Smooth muscle cell (in vitro differentiated cells): Measurements from ENCODE around the gene COLQ. TPM values are rescaled to one million over a fixed set of nuclear protein-coding genes. Genes with fewer than 3 reads are reported as not detected.

ENCODE experiments used
- DNase-seq: peaks from one replicate; lab custom pipeline; 2025; ENCODE audit not compliant: unreplicated experiment; lab: John Stamatoyannopoulos, UW
- H2AFZ ChIP-seq: fragments of 200-600 bp; sonication (generic); 2 replicates; pipeline ENCODE4 v1.6.0; 2016; ENCODE audit warnings: antibody characterized with exemption, low read depth, mild to moderate bottlenecking
- H3F3A ChIP-seq: fragments of 200-600 bp; sonication (generic); 2 replicates; pipeline ENCODE4 v1.6.0; 2017; ENCODE audit warnings: antibody characterized with exemption, low read depth
- H3K27ac ChIP-seq: fragments of 200-600 bp; sonication (generic); 2 replicates; pipeline ENCODE4 v1.5.1; 2016; ENCODE audit warnings: low read depth, mild to moderate bottlenecking
- H3K27me3 ChIP-seq: fragments of 200-600 bp; sonication (generic); 2 replicates; pipeline ENCODE4 v1.6.1; 2016; ENCODE audit warnings: low read depth, mild to moderate bottlenecking
- H3K36me3 ChIP-seq: fragments of 200-600 bp; sonication (generic); 2 replicates; pipeline ENCODE4 v1.5.1; 2016; ENCODE audit warnings: low read depth
- H3K4me1 ChIP-seq: fragments of 200-600 bp; sonication (generic); 2 replicates; pipeline ENCODE4 v1.5.1; 2016; ENCODE audit warnings: low read depth
- H3K4me2 ChIP-seq: fragments of 200-600 bp; sonication (generic); 2 replicates; pipeline ENCODE4 v1.6.0; 2016; ENCODE audit warnings: mild to moderate bottlenecking
- H3K4me3 ChIP-seq: fragments of 200-600 bp; sonication (generic); 2 replicates; pipeline ENCODE4 v1.5.1; 2016; ENCODE audit warnings: mild to moderate bottlenecking
- H3K79me2 ChIP-seq: fragments of 200-600 bp; sonication (generic); 2 replicates; pipeline ENCODE4 v1.6.0; 2016; ENCODE audit warnings: low read depth, mild to moderate bottlenecking
- H3K9ac ChIP-seq: fragments of 200-600 bp; sonication (generic); 2 replicates; pipeline ENCODE4 v1.6.0; 2016; ENCODE audit warnings: low read depth
- H3K9me3 ChIP-seq: fragments of 200-600 bp; sonication (generic); replicated peaks from 2 replicates; pipeline ENCODE4 v1.5.1; 2016; ENCODE audit warnings: low read depth
- H4K20me1 ChIP-seq: fragments of 200-600 bp; sonication (generic); 2 replicates; pipeline ENCODE4 v1.6.0; 2016; ENCODE audit warnings: low read depth
- CTCF ChIP-seq: fragments of 200-600 bp; sonication (generic); IDR thresholded peaks from 2 replicates; pipeline ENCODE4 v1.5.1; 2017; ENCODE audit warnings: borderline replicate concordance, mild to moderate bottlenecking, antibody characterized with exemption; ENCODE audit not compliant: insufficient read depth, poor library complexity, severe bottlenecking
- WGBS: methylation state at CpG from one replicate; pipeline ENCODE4 v1.1.7; 2016; ENCODE audit warnings: low lambda C conversion rate; 5-methylcytosine and 5-hydroxymethylcytosine counted together
- polyA plus RNA-seq: library from polyadenylated mRNA; unstranded; fragments of >200 nt; fragmentation: Nextera tagmentation; extraction: Ambion mirVana; gene quantifications from 2 replicates; pipeline ENCODE4 v1.2.1, GENCODE V29; 2016
- total RNA-seq: library from RNA; depleted of rRNA; stranded (reverse); fragments of >200 nt; gene quantifications from 2 replicates; pipeline ENCODE4 v1.2.3, GENCODE V29; 2014

Gene COLQ
- total and polyA plus RNA-seq, 2 experiments from 2014 or later = 0.69 to 1.8 TPM

- no peak overlapping the region for H3K9ac ChIP-seq
- no peaks in the 10 kb centered on the region for H3K27me3 ChIP-seq
- H3K4me1 ChIP-seq = no peaks in the 10 kb centered on the region
- peaks cover 17% of the 10 kb centered on the region for H3K79me2 ChIP-seq
- H3K4me2 ChIP-seq = no peak overlapping the region
- WGBS = 95% methylated on average over 4 of the region's 4 CpGs
- no peak overlapping the region for H3K27ac ChIP-seq
- peaks cover 40% of the 10 kb centered on the region for H3K36me3 ChIP-seq
- no peak overlapping the region for H2AFZ ChIP-seq
- TF ChIP-seq CTCF = no peak
- no peaks in the 10 kb centered on the region for H3K9me3 ChIP-seq
- no peaks in the 10 kb centered on the region for H3F3A ChIP-seq
- peaks cover 68% of the 10 kb centered on the region for H4K20me1 ChIP-seq
- no peak for DNase-seq
- no peak overlapping the region for H3K4me3 ChIP-seq
Measured at GRCh38 chr3:15434756-15435155, 86.8 kb downstream of the COLQ start.

GRCh38 chr3:15433531-15433930, 88.0 kb downstream of the COLQ start:
- WGBS = 100% methylated on average over 1 of the region's 1 CpG
- Histone ChIP-seq H3K4me3 (no peak overlapping the region), H4K20me1 (peaks cover 79% of the 10 kb centered on the region), H2AFZ (no peak overlapping the region), H3K27me3 (no peaks in the 10 kb centered on the region), H3K4me1 (peaks cover 4% of the 10 kb centered on the region), H3K9me3 (no peaks in the 10 kb centered on the region), H3K9ac (no peak overlapping the region), H3K36me3 (peaks cover 30% of the 10 kb centered on the region), H3K27ac (no peak overlapping the region), H3K79me2 (peaks cover 29% of the 10 kb centered on the region), H3F3A (no peaks in the 10 kb centered on the region), H3K4me2 (no peak overlapping the region)
- no peak for DNase-seq
- TF ChIP-seq CTCF = no peak

GRCh38 chr3:15431256-15431837, 90.2 kb downstream of the COLQ start:
- H2AFZ ChIP-seq = no peak overlapping the region
- WGBS = 97% methylated on average over 3 of the region's 3 CpGs
- TF ChIP-seq CTCF = no peak
- DNase-seq = no peak
- H3K27ac ChIP-seq = no peak overlapping the region
- H3K9ac ChIP-seq = no peak overlapping the region
- H4K20me1 ChIP-seq = peaks cover 70% of the 10 kb centered on the region
- no peaks in the 10 kb centered on the region for H3K27me3 ChIP-seq
- H3K36me3 ChIP-seq = peaks cover 20% of the 10 kb centered on the region
- H3K9me3 ChIP-seq = no peaks in the 10 kb centered on the region
- H3K79me2 ChIP-seq = peaks cover 47% of the 10 kb centered on the region
- H3K4me3 ChIP-seq = no peak overlapping the region
- peaks cover 13% of the 10 kb centered on the region for H3K4me1 ChIP-seq
- no peak overlapping the region for H3K4me2 ChIP-seq
- no peaks in the 10 kb centered on the region for H3F3A ChIP-seq

- Histone ChIP-seq H3K4me3 (no peak overlapping the region), H3K4me2 (no peak overlapping the region), H3K27ac (no peak overlapping the region), H3K4me1 (peaks cover 14% of the 10 kb centered on the region), H4K20me1 (peaks cover 62% of the 10 kb centered on the region), H3K36me3 (peaks cover 20% of the 10 kb centered on the region), H3K9ac (no peak overlapping the region), H3K79me2 (peaks cover 54% of the 10 kb centered on the region), H3K27me3 (no peaks in the 10 kb centered on the region), H2AFZ (no peak overlapping the region), H3K9me3 (no peaks in the 10 kb centered on the region), H3F3A (no peaks in the 10 kb centered on the region)
- no peak for DNase-seq
- TF ChIP-seq CTCF = no peak
- 92% methylated on average over 1 of the region's 1 CpG for WGBS
Measured at GRCh38 chr3:15430624-15431023, 90.9 kb downstream of the COLQ start.
